H9 (cell line): Measurements from ENCODE around the gene HS3ST4. TPM values are rescaled to one million over a fixed set of nuclear protein-coding genes. Genes with fewer than 3 reads are reported as not detected.

Experiments used
- DNase-seq: peaks from one replicate; pipeline ENCODE4 v3.0.0-alpha.2; 2017
- H2AFZ ChIP-seq: one replicate; pipeline ENCODE4 v1.6.1; 2013; ENCODE audit warnings: mild to moderate bottlenecking, low read length, control low read depth, moderate library complexity
- H2AK5ac ChIP-seq: 2 replicates; pipeline ENCODE4 v1.6.1; 2013; ENCODE audit warnings: low read length, control low read depth, mixed read lengths; ENCODE audit not compliant: insufficient read length
- H2BK120ac ChIP-seq: one replicate; pipeline ENCODE4 v1.6.1; 2013; ENCODE audit warnings: low read depth, mild to moderate bottlenecking, low read length, control low read depth, inconsistent platforms; ENCODE audit not compliant: poor library complexity, severe bottlenecking
- H2BK12ac ChIP-seq: 2 replicates; pipeline ENCODE4 v1.6.1; 2013; ENCODE audit warnings: low read length, control low read depth, mixed read lengths, low read depth; ENCODE audit not compliant: insufficient read length
- H2BK15ac ChIP-seq: 2 replicates; pipeline ENCODE4 v1.6.1; 2013; ENCODE audit warnings: low read depth, low read length, control low read depth
- H2BK20ac ChIP-seq: one replicate; pipeline ENCODE4 v1.6.1; 2013; ENCODE audit warnings: low read depth, mild to moderate bottlenecking, low read length, control low read depth, inconsistent platforms; ENCODE audit not compliant: poor library complexity, severe bottlenecking
- H2BK5ac ChIP-seq: 2 replicates; pipeline ENCODE4 v1.6.1; 2013; ENCODE audit warnings: low read length, control low read depth, mixed read lengths; ENCODE audit not compliant: insufficient read length
- H3K14ac ChIP-seq: 2 replicates; pipeline ENCODE4 v1.6.1; 2013; ENCODE audit warnings: low read length, control low read depth; ENCODE audit not compliant: insufficient read depth
- H3K18ac ChIP-seq: 2 replicates; pipeline ENCODE4 v1.6.1; 2013; ENCODE audit warnings: low read depth, mild to moderate bottlenecking, mixed read lengths, low read length, control low read depth; ENCODE audit not compliant: insufficient read length
- H3K23ac ChIP-seq: 2 replicates; pipeline ENCODE4 v1.6.1; 2013; ENCODE audit warnings: low read length, control low read depth, mixed read lengths, low read depth; ENCODE audit not compliant: insufficient read length
- H3K23me2 ChIP-seq: 2 replicates; pipeline ENCODE4 v1.6.1; 2013; ENCODE audit warnings: low read depth, mild to moderate bottlenecking, mixed read lengths, low read length, control low read depth; ENCODE audit not compliant: insufficient read length, poor library complexity, severe bottlenecking
- H3K27ac ChIP-seq: 2 replicates; pipeline ENCODE4 v1.5.1; 2013; ENCODE audit warnings: low read length, control low read depth, mixed read lengths, low read depth; ENCODE audit not compliant: insufficient read length
- H3K27me3 ChIP-seq: 2 replicates; pipeline ENCODE4 v1.6.1; 2013; ENCODE audit warnings: low read length, control low read depth, inconsistent platforms; ENCODE audit not compliant: insufficient read depth
- H3K4ac ChIP-seq: 2 replicates; pipeline ENCODE4 v1.6.1; 2013; ENCODE audit warnings: low read depth, mild to moderate bottlenecking, control low read depth, inconsistent platforms, low read length, moderate library complexity
- H3K4me1 ChIP-seq: 2 replicates; pipeline ENCODE4 v1.6.1; 2013; ENCODE audit warnings: low read length, control low read depth, inconsistent platforms; ENCODE audit not compliant: insufficient read depth
- H3K4me2 ChIP-seq: 2 replicates; pipeline ENCODE4 v1.6.1; 2013; ENCODE audit warnings: low read length, control low read depth, mixed read lengths; ENCODE audit not compliant: insufficient read length, insufficient read depth
- H3K56ac ChIP-seq: 2 replicates; pipeline ENCODE4 v1.6.1; 2013; ENCODE audit warnings: low read depth, mild to moderate bottlenecking, mixed read lengths, low read length, control low read depth; ENCODE audit not compliant: insufficient read length
- H3K79me1 ChIP-seq: 2 replicates; pipeline ENCODE4 v1.6.1; 2013; ENCODE audit warnings: low read depth, mild to moderate bottlenecking, moderate library complexity, low read length, control low read depth, inconsistent platforms; ENCODE audit not compliant: insufficient read depth, poor library complexity, severe bottlenecking
- H3K79me2 ChIP-seq: 2 replicates; pipeline ENCODE4 v1.6.1; 2013; ENCODE audit warnings: low read length, control low read depth, inconsistent platforms; ENCODE audit not compliant: insufficient read depth
- H3K9ac ChIP-seq: 2 replicates; pipeline ENCODE4 v1.6.1; 2013; ENCODE audit warnings: low read length, control low read depth, mixed read lengths; ENCODE audit not compliant: insufficient read length; ENCODE audit errors: extremely low read depth
- H3K9me3 ChIP-seq: one replicate; pipeline ENCODE4 v1.6.1; 2013; ENCODE audit warnings: low read depth, low read length, inconsistent platforms; ENCODE audit not compliant: control insufficient read depth
- H3T11ph ChIP-seq: one replicate; pipeline ENCODE4 v1.6.1; 2013; ENCODE audit warnings: mild to moderate bottlenecking, low read length, control low read depth, inconsistent platforms
- H4K20me1 ChIP-seq: one replicate; pipeline ENCODE4 v1.6.1; 2013; ENCODE audit not compliant: control insufficient read depth, insufficient read length, insufficient read depth
- H4K5ac ChIP-seq: 2 replicates; pipeline ENCODE4 v1.6.1; 2013; ENCODE audit warnings: low read depth, mild to moderate bottlenecking, mixed read lengths, low read length, control low read depth; ENCODE audit not compliant: insufficient read length
- H4K8ac ChIP-seq: replicated peaks from 2 replicates; pipeline ENCODE4 v1.6.1; 2013; ENCODE audit warnings: low read length, control low read depth, mixed read lengths, low read depth; ENCODE audit not compliant: insufficient read length
- H4K91ac ChIP-seq: 2 replicates; pipeline ENCODE4 v1.6.1; 2013; ENCODE audit warnings: low read depth, mild to moderate bottlenecking, moderate library complexity, mixed read lengths, low read length, control low read depth; ENCODE audit not compliant: insufficient read length
- H3K27ac Mint-ChIP-seq, 3 experiments: 2 replicates in 2 of 3; 3 replicates in 1 of 3; pipeline ENCODE4 v1.8.0; 2020 to 2021; ENCODE audit warnings: mixed read lengths in 3 of 3, mild to moderate bottlenecking in 1 of 3, moderate library complexity in 1 of 3
- H3K27me3 Mint-ChIP-seq: 2 replicates; pipeline ENCODE4 v1.8.0; 2021; ENCODE audit warnings: low read depth, mild to moderate bottlenecking, moderate library complexity, mixed read lengths
- H3K36me3 Mint-ChIP-seq, 3 experiments: 2 replicates in 2 of 3; 3 replicates in 1 of 3; pipeline ENCODE4 v1.8.0; 2020 to 2021; ENCODE audit warnings: low read depth in 3 of 3, mixed read lengths in 3 of 3; ENCODE audit not compliant: insufficient read depth in 1 of 3
- H3K4me1 Mint-ChIP-seq, 2 experiments: 2 replicates each; pipeline ENCODE4 v1.8.0; 2020; ENCODE audit warnings: mixed read lengths in 2 of 2
- H3K4me3 Mint-ChIP-seq, 2 experiments: 2 replicates in 1 of 2; 3 replicates in 1 of 2; pipeline ENCODE4 v1.8.0; 2020 to 2021; ENCODE audit warnings: mild to moderate bottlenecking in 2 of 2, mixed read lengths in 2 of 2, moderate library complexity in 1 of 2
- H3K9me3 Mint-ChIP-seq, 2 experiments: 2 replicates in 1 of 2; 3 replicates in 1 of 2; pipeline ENCODE4 v1.8.0; 2020; ENCODE audit warnings: mild to moderate bottlenecking in 2 of 2, mixed read lengths in 2 of 2, moderate library complexity in 1 of 2
- CTCF ChIP-seq: fragments of 200-600 bp; sonication (generic); conservative IDR thresholded peaks from 3 replicates; pipeline ENCODE4 v1.8.0; 2021; ENCODE audit warnings: antibody characterized with exemption, mild to moderate bottlenecking
- WGBS: extraction: QIAGEN DNeasy Blood & Tissue Kit; methylation state at CpG from one replicate; pipeline ENCODE4 v1.1.7; 2013; ENCODE audit warnings: missing lambda C conversion rate, low lambda C conversion rate, mixed read lengths; ENCODE audit not compliant: insufficient read length; ENCODE audit errors: extremely low coverage; 5-methylcytosine and 5-hydroxymethylcytosine counted together
- total RNA-seq: library from RNA; stranded (reverse); gene quantifications from 2 replicates; pipeline ENCODE4 v1.2.1, GENCODE V29; 2021

Gene HS3ST4
- total RNA-seq, 1 experiment from 2014 or later = 1.7 TPM

- Histone ChIP-seq H2BK20ac (no peak overlapping the region), H3K14ac (no peak overlapping the region), H2BK12ac (no peak overlapping the region), H4K8ac (no peak overlapping the region), H2AFZ (no peak overlapping the region), H3K27me3 (no peaks in the 10 kb centered on the region), H3K4me2 (no peak overlapping the region), H3K4ac (no peak overlapping the region), H2BK15ac (no peak overlapping the region), H3K56ac (no peak overlapping the region), H3K23ac (no peak overlapping the region), H3T11ph (no peak overlapping the region), H2BK5ac (no peak overlapping the region), H2AK5ac (no peak overlapping the region), H4K5ac (no peak overlapping the region), H3K23me2 (no peaks in the 10 kb centered on the region), H4K20me1 (no peaks in the 10 kb centered on the region), H3K4me1 (no peaks in the 10 kb centered on the region), H3K27ac (no peak overlapping the region), H3K79me1 (no peaks in the 10 kb centered on the region), H3K9me3 (no peaks in the 10 kb centered on the region), H3K18ac (no peak overlapping the region), H2BK120ac (no peak overlapping the region), H3K79me2 (no peaks in the 10 kb centered on the region), H3K9ac (no peak overlapping the region), H4K91ac (no peak overlapping the region)
- Mint-ChIP-seq H3K4me1 (peaks cover 15 to 19% of the 10 kb centered on the region in 2 experiments), H3K36me3 (peaks cover 0 to 11% (median 6%) of the 10 kb centered on the region in 3 experiments; a peak in 5 of 7 replicates), H3K27me3 (peaks cover 2% of the 10 kb centered on the region; the same call in 1 of the 2 replicates), H3K27ac (no peak overlapping the region), H3K4me3 (no peak overlapping the region), H3K9me3 (peaks cover 5 to 7% of the 10 kb centered on the region in 2 experiments; a peak in 3 of 5 replicates)
- DNase-seq = no peak
- TF ChIP-seq CTCF = no peak
- no CpG with 5 or more reads among the region's 3 CpGs for WGBS
Observed at GRCh38 chr16:25845901-25846300, 154.1 kb downstream of the HS3ST4 start.
